NCI-H526 (cell line): ENCODE measurements around the gene SIGLEC15.
A peak's percentile ranks its signal among the peaks of the same experiment; 100 is the strongest.
"Not testable (repeated sequence)": the region's sequence is repeated elsewhere in the genome, so short reads cannot be mapped to it uniquely, and the experiment has no call there.

Source experiments
- DNase-seq, 2 experiments: peaks; one replicate each; lab custom pipeline; 2025; lab: John Stamatoyannopoulos, UW

SIGLEC15 gene

GRCh38 chr18:45844938-45845337, 19.5 kb downstream of the SIGLEC15 start:
- no peak for DNase-seq

DNA sequence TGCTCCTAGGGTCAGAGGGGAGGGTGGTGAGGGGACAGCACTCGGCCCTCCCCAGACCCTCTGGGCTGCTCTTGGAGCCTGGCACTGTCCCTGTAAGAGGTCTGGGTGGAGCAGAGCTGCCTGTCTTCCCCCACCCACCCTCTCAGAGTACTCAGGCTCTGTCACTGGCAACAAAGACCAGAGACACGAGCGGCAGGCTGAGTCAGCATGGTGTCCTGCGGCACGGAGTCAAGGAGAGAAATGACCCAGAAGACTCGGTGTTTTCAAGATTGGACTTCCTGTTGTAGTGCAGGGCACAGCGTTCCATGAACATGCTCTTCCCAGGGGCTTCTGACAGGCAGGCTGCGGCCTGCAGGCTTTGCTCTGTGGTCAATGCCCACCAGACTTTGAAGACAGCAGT, 19.9 kb downstream of the SIGLEC15 start:
- no peak for DNase-seq

DNA sequence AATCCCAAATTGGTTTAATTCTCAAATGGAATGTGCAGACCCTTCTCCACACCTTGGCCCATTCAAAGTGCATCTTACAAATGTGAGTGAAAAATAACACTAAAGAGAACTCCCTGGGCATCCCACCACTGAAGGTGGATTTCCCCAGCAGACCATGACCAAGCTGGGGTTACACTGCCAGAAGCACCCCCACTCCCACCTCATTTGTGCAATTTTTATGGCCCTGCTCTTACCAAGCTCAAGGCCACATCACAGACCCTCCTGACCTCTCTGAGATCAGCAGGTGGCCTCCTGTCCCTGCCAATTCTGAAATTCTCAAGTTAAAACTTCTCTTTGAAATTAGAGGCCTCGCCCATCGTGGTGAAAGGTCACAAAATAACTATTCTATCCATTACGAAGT, 21.6 kb downstream of the SIGLEC15 start:
- DNase-seq, result no peak

GRCh38 chr18:45848643-45849042, 23.2 kb downstream of the SIGLEC15 start:
- DNase-seq, result not testable (repeated sequence)

DNA sequence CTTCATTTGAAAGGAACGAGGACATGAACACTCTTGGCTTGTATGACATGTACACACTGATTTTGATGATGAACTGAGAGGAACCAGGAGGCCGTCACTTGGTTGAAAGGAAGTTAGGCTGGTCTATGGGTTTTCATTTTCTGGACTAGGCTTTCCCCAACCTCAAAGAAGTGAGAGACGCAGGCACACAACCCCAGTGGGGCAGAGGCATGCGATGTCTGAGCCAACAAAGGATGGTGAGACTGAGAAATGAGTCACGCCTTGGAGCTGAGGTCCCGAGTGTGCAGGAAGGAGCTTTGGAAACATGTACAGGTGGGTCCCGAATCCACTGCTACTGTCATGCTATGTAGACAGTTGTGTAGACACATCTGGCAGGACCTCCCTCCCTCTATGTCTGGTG, 24.1 kb downstream of the SIGLEC15 start:
- DNase-seq, result no peak

DNA sequence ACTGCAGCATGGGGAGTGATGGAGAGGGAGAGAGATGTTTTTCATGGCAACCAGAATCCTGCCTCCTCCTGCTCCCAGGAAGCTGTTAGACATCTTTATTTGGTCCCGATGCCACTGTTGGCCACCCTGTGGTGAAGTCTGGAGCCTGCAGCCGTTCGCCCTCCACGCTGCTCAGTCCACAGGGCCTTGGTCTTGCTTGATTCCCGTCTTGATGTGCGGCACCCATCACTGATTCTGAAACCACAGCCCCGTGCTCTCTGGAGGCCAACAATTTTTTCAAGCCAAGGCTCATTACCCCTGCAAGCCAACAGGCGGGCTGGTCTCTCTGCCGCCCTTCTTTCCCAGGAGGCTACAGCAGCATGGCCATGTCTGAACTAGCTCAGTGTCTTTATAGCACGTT, 24.5 kb downstream of the SIGLEC15 start:
- peak in 1 of 2 experiments; percentile 4 for DNase-seq

DNA sequence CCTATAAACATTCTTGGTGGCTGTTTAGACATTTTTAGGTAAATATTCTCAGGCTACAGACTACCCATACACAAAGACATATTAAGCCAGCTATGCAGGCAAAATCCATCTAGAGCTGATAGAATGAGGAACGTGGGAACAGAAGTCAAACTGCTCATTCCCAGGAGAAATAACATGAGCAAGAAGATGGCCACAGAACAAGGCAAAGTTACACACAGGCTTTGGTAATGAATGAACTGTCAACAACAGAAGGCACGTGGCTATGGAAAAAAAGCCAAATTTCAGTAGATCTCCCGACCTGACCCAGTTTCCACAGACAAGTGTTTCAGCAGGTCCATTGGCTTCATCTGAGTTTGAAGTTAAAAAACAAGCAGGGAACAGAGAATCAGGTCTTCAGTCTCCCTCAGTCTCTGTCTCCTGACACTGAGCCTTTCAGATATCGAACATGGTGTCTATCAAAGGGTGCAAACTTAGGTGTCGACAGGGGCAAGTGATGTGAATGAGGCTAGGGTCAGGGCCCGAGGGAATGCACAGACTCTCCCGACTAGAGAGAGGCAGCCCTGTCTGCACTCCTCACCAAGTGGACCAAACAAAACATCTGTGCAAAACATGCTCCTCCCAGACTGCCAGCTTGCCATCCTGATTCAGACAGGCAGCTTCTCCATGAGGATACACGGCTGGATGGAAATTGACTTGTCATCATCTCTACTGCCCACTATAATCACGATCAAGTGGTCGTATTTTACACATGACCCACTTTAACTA, 25.9 kb downstream of the SIGLEC15 start:
- no peak for DNase-seq

GRCh38 chr18:45852631-45853030, 27.2 kb downstream of the SIGLEC15 start:
- no peak for DNase-seq

DNA sequence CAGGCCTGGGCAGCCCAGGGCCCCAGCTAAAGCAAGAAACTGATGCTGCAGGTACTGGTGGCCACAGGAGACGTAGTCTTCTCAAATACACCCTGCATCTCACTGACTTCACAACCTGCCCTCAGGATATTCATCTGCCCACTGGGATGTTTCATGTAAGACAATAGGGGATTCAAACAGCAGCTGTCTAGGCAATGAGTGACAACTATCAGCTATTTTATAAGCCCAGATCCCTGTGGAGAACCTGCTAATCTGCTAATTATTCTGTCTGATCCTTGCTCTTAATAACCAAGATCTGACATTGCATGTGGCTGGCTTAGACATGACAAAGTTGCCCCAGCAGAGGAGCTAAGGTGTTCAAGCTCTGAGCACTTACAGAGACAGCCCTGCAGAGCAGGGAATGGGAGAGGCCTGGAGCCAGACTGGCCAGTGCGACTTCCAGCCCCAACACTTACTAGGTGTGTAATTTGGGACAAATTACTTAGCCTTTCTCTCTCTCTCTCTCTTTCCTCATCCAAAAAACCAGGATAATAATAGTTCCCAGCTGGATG, 28.6 kb downstream of the SIGLEC15 start:
- DNase-seq, result no peak

GRCh38 chr18:45856531-45856930, 31.1 kb downstream of the SIGLEC15 start:
- DNase-seq, result no peak

DNA sequence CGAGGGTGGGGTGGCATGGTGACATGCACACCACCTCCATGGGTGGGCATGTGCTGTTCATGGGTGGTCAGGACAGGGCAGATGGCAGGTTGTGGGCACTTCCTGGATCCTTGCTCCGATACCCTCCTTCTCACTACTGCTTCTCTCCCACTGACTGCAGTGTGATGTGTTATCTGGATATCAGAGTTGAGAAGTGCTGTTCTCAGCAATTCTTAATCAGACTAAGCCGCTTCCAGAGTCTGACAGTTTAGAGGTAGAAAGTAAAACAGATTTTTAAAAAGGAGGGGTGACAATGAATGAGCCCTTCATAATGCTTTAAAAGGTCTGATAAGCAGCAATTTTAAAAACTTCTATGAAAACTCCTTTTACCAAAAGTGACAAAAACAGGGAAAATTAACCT, 33.9 kb downstream of the SIGLEC15 start:
- DNase-seq, result no peak

DNA sequence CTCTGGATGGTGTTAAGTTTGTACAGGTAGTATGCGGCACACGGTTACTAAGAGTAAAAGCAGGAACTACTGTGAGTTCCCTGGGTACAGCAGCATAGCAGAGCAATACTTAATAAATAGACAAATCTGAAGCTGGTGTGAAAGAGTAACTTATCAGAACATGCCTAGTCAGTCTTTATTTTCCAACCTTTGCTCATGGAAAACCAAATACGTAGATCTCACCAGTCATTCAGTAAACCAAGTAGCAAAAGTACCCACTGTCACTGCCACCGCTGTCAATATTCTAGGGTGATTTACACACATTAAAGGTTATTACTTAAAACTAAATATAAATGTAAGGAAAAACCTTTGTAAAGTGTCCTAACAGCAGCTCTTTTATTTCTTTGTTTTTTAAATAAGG, 35.0 kb downstream of the SIGLEC15 start:
- no peak for DNase-seq

DNA sequence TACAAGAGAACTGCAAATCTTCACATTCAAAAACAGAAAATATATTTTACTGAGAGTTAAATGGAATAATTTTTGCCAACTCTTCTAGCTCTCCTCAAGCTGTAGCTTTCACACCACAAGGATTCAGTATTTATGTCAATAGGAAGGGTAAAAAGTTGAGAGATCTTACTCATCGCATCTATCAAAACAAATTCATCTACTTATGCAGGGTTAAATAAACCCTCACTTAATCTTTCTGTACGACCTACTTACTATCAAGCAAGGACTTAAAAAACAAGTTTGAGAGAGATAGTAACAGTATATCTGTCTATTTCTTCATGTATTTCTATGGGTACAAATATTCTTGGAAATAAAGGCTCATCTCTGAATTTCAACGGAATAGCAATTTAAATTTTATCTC, 35.5 kb downstream of the SIGLEC15 start:
- no peak for DNase-seq

DNA sequence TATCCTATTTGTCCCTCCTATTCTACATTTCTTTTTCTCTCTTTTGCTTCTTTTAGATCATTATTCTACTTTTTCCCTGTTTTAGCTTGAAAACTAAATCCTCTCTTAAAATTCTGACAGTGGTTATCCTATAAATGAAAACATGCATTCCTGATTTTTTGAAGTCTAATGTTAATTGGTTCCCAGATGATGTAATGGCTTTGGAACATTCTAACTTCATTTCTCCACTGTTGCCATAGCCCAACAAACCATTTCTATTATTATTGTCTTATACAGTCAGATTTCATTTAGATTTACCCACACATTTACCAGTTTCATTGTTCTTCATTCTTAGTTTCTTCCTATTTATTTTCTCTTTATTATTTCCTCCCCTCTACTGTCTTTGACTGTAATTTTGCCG, 36.5 kb downstream of the SIGLEC15 start:
- DNase-seq, result no peak

GRCh38 chr18:45863469-45863868, 38.0 kb downstream of the SIGLEC15 start:
- no peak for DNase-seq

GRCh38 chr18:45864081-45864480, 38.6 kb downstream of the SIGLEC15 start:
- DNase-seq, result no peak

DNA sequence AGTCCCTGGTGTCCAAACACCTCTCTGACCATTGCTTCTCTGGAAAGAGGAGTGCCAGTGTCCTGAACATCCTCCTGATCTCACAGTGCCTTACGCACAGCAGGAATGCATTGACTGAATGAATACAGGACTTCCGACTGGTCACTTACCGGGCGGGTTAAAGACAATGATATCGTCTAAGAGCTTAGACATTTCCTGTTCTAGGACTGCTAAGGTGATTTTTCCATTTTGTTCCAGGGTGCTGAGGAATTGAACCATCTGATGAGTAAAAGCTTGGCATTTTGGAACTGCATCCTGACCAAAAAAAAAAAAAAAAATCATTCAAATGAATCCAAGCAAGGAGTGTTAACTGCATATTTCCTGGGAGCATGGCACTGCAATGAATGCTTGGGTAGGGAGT, 40.0 kb downstream of the SIGLEC15 start:
- DNase-seq, result no peak

- no peak for DNase-seq
Observed at GRCh38 chr18:45870419-45870818, 44.9 kb downstream of the SIGLEC15 start.

DNA sequence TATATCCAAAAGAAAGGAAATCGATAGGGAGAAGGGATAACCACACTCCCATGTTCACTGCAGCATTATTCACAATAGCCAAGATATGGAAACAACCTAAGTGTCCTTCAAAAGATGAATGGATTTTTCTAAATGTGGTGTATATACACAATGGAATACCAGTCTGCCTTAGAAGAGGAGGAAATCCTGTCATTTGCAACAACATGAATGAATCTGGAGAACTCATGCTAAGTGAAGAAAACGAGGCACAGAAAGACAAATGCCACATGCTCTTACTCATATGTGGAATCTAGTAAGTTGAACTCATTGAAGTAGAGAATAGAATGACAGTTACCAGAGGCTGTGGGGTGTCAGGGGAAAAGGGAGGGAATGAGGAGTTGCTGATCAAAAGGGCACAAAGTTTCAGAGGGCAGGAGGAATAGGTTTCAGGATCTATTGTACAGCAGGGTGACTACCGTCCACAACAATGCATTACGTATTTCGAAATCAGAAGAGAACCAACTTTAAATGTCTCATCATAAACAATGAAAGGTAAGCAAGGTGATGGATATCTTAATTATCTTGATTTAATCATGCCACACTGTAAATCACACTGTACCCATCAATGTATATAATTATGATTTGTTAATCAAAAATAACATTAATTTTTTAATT, 46.1 kb downstream of the SIGLEC15 start:
- DNase-seq, result no peak

DNA sequence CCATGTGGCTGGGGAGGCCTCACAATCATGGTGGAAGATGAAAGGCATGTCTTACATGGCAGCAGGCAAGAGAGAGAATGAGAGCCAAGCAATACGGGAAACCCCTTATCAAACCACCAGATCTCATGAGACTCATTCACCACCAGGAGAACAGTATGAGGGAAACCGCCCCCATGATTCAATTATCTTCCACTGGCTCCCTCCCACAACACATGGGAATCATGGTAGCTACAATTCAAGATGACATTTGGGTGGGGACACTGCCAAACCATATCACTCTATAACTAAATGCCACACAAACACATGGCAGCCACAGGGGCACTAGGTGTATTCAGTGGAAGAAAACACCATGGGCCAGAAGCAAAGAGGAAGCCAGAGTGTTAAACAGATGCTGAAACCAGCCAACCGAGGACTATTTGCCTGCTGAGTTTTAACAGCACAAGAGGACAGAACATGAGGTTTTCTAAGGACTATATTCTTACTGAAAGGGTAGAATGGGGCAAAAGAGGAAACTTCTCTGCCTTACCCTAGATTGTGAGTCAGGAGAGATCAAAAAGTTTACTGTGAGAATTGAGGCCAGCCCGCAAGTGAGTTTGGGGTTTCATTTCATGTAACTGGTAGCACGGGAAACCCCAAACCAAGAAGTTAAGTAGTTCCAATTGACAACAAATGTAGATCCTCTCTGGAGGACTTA, 49.2 kb downstream of the SIGLEC15 start:
- no peak for DNase-seq

DNA sequence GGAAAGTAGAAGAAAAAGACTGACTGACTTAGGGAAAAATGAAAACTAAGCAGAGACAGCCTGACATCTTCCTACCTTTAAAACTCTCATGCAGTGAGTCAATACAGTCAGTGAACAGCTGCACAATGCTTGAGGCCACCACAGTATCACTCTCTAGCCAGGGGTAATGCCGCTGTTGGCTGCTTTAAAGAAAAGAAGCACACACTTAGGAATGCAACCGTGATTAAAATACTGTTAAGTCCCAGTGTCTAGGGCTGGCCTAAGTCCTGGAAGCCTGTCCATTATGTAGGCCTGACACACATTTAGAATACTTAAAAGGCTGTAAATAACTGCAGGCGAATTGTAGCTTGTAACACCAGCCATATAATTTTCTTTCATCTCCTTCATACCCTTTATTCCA, 50.7 kb downstream of the SIGLEC15 start:
- no peak for DNase-seq

DNA sequence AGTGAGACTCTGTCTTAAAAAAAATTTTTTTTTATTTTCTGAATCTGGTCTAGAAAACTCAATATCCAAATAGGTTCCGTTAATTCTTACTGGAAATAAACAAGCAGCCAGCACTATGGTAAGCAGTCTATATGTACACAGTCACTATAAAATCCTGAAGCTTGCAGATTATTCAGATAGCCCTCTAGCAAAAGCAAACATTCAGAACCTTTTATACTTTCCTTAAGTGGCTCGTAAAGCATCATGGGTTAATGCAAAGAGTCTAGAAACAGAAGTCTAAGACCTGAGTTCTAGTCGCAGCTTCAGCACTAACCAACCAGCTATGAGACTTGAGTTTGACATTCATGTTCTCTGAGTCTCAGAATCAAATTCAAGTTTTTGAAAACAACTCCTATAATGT, 51.9 kb downstream of the SIGLEC15 start:
- DNase-seq, result no peak
